Left lobe of liver (tissue), 2 donors: ENCODE results near the gene CD320. TPM values are rescaled to one million over a fixed set of nuclear protein-coding genes. Genes with fewer than 3 reads are reported as not detected.
"Not testable (repeated sequence)": the region's sequence is repeated elsewhere in the genome, so short reads cannot be mapped to it uniquely, and the experiment has no call there.

Experiments used
- ATAC-seq: fragments of 200-7000 bp; cut with Tn5 transposase; one replicate; pipeline ENCODE4 v1.9.1; 2020; ENCODE audit warnings: mild to moderate bottlenecking, moderate library complexity
- DNase-seq: peaks from one replicate; pipeline ENCODE4 v3.0.0-alpha.2; 2020; ENCODE audit warnings: low spot score
- total RNA-seq: library from RNA; stranded (reverse); gene quantifications from one replicate; pipeline ENCODE4 v1.2.1, GENCODE V29; 2021
- donor health status: DM: no; HTN: no; CAD: no; lungs with moderate emphysema.
- donor health status: DM: no; HTN: yes; CAD: no.

The CD320 gene
- total RNA-seq, 1 donor from 2014 or later: 16.3 TPM

DNA sequence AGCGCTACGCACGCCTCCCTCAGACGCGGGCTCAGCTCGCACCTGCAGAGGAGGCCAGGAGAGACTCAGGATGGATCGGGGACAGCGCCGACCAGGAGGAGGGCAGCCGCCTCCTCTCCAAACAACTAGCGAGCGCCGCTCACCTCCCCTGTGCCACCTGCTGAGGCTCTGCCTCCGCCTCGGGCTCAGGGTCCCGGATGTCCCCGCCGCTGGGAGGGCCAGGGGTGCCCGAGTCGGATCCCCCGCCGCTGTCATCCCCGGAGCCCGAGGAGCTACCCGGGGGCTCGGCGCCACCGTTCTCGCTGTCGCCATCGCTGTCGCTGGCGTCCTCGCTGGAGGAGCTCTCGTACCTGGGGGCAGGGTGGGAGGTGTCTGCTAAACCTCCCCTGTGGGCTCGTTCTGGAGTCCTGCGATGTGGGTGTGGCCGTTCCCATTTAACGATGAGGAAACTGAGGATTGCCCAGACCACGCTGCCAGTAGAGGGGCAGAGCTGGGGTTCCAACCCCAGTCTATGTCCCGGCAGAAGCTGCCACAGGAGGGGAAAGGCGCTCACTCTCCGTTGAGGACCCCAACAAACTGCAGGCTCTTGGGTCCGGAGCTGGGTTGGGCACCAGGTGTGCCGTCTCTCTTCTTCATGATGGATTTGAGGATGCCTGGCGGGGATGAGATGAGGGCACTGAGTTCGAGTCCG is 25.8 kb upstream of the CD320 start:
- DNase-seq: no peak
- no peak for ATAC-seq

DNA sequence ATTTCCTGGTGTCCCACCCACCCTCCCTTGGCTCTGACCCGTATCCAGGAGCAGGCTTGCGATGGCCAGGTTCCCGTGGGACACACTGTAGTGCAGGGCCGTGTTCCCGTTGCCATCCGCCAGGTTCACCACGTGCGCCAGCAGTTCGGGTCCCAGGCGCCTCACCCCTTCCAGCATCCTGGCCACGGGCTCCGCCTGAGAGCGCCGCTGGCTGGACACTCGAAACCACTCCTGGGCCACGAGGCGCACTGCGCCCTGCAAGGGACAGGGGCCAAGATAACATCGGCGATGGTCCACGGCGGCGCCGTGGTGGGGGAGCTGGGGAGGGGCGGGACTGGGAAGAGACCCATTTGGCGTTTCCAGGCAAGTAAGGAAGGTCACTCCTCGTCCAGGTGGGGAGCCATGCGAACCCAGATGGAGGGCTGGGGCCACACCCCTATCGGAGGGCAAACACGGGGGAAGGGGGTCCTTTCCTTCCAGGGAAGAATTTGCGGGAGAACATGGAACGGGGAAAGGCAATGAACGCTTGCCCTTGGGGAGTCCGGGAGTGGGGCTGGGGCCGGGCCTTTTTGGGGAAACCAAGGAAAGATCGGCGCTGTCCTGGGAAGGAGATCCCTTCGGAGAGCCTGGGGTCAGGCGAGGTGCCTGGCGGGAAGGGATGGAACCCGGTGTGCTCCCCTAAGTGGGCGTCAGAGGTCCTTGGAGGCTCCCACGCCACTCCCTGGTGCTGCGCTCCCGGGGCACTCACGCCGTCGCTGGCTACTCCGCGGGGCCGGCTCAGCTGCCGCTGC is 25.0 kb upstream of the CD320 start:
- DNase-seq: no peak
- ATAC-seq: no peak

DNA sequence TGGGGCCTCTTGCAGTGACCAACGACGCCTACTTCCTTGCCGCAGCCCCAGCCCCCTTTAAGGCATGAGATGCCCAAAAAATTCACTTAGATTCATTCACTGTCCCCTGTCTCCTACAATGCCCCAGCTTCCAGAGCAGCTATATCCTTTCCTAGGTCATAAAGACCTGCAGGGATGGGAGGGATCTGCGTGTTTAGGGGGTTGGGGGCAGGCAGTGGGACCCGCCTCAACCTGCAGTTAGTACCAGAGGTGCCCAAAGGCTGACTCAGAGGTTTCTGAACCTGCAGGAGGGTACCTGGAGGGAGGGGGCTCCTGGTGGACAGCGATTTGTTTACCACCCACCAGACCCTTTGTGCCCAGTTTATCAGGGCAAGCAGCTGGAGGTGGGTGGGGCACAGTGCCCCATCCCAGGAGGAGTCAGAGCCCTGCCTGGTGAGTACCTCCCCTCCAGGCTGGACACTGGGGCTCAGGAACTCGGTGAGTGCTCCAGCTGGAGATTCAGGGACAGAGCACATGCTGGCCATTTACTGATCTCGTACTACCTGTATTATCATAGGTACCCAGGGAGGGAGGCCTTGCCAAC is 23.2 kb upstream of the CD320 start:
- DNase-seq (no peak), ATAC-seq (no peak)

DNA sequence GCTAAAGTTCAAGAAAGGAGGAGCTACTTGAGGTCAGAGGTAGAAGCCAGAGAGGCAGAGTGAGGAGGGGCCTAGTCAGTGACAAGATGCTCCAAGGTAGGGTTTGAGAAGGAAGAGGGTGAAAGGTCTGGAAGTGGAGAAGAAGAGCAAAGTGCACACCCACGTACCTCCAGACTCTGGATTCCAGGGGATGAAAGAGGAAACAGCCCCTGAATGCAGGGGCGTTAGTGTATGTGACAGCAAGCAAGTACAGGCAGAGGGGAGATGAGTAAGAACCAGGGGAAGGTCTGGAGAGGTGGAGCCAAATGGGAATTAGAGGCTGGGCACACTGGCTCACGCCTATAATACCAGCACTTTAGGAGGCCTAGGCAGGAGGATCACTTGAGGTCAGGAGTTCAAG is 21.8 kb upstream of the CD320 start:
- DNase-seq: no peak
- no peak for ATAC-seq

DNA sequence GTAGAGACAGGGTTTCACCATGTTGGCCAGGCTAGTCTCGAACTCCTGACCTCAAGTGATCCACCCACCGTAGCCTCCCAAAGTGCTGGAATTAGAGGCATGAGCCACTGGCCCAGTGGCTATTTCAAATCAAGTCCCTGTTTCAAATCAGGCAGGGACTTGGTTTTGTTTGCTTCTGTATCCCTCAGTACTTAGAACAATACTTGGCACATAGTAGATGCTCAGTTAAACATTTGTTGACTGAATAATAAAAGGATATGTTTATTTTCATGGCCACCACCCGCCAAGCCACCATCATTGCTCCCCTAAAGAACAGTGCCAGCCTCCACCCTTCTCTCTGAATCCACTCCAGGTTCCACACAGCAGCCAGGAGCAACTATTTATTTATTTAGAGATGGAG is 17.3 kb upstream of the CD320 start:
- ATAC-seq (no peak), DNase-seq (no peak)

DNA sequence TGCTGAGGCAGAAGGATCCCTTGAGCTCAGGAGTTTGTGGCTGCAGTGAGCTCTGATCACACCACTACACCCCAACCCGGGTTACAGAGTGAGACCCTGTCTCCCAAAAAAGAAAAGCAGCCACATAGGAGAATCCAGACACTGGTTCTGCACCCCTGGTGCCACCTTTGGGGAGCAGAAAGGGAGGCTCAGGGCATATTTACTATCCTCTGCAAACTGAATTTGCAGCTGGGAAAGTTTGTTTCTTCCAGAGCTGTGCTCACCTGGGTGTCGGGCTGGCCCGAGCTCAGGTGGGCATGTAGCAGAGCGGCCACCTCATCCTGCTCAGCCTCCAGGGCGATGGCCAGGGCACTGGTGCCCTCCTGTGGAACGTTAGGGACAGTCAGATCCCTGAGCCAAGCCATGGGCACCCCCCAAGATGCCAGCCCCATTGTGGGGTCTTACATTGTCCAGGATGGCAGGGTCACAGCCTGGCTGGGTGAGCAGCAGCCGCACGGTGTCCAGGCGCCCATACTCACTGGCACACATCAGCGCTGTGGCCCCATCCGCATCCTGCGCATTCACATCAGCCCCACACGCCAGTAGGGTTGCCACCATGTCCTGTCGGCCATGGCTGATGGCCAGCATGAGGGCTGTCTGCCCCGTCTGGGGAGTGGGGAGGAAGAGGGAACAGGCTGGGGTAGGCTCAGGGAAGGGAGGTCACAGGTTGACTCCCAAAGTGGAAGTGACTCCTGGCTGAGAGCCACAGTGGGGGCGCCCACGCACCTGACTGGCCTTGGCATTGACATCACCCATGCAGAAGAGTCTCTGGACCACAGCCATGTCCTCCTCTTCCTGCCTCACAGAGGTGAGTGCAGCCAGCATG is 16.3 kb upstream of the CD320 start:
- ATAC-seq: peak; percentile 34

DNA sequence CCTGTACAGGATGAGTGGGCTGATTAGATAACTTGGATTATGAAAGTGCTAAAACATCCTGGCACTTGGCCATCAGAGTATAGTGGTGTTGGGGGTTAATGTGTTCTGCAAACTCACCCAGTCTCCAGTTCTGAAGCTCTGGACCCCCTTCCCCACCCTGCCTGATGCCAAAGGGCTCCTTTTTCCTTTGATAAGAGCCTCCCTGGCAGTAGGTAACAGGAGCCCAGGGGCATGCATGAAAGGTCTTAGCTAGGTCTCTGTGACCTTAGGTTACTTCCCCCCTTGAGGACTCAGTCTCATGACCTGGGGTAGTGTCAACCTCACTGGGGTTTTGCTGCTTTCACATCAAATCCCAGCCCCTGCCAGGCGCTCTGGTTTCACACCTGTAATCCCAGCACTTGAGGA is 15.6 kb upstream of the CD320 start:
- ATAC-seq (no peak), DNase-seq (no peak)

More for the DNA sequence above, 16.3 kb upstream of the CD320 start:
- DNase-seq: peak; percentile 73

DNA sequence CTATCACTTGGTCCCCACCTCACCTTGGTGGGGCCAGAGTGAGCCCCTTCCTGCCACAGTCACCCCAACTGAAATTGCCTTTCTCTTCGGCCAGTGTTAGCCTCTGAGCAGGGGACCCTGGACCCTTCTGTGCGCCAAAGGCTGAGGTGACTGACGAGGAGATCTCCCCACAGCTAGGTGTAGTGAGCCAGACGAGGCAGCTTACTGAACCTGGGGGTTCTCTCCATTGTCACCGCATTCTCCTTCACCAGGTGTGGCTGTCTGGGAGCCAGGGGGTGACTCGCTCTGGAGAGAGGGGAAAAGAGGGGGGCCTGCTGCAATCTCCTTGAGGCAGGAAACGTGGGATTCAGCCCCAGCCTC is 14.5 kb upstream of the CD320 start:
- DNase-seq (no peak), ATAC-seq (no peak)

DNA sequence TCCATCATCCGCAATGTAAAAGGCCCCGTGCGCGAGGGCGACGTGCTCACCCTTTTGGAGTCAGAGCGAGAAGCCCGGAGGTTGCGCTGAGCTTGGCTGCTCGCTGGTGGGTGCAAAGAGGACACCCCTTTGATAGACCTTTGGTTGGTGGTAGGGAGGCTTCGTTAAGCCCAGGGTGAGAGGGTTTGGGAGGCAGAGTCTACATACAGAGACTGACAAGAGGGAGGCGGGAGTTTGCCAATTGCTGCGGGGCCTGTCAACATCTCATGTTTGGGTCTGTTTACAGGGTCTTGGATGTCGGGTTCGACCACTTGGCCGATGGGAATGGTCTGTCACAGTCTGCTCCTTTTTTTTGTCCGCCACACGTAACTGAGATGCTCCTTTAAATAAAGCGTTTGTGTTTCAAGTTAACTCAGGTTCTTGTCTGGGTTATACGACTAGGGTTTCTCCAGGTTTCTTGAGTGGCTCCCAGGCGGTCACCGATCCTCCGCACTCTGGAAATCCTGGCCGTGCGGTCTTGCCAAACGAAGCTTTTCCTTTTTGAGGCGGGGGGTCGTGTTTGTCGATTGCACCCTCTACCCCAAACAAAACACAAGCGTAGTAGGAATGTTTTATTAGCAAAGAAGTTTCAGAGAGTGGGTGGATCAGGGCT is 14.0 kb upstream of the CD320 start:
- ATAC-seq: no peak
- DNase-seq: no peak

DNA sequence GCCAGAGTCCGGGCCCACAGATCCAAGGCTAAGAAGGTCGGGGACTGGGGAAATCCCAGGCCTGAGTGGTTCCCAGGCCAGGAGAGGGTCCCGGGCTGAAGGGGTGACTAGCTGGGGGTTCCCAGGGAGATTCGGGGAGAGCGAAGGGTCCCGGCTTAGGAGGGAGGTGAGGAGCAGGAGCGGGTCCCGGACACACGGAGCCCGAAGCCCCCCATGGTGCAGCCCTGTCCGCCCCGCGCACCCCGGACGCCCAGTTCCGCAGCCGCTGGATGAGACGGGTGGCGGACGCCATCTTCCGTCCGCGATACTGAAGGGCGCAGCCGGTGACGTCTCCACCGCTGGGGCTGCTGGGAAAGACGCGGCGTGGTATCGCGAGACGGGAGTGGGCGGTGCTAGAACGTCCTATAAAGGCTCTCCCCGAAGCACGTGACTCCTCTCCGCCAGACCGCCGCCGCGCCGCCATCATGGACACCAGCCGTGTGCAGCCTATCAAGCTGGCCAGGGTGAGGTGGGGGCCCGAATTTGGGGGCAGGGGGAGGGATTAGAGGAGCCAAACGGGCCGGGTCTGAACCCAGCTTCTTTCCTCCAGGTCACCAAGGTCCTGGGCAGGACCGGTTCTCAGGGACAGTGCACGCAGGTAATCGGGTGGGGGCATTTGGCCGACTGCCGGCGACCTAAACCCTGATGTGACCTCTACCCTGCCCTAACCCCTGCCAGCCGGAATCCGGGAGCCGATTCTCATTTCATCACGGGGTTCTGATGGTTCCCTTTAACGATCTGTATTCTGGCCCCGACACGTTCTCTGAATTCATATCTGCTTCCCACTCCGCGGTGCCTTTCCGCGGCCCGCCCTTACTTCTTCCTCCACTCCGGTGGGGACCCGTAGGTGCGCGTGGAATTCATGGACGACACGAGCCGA is 13.2 kb upstream of the CD320 start, which contains the start of the genes NDUFA7 and RPS28:
Gene NDUFA7, minus strand, starts transcription at position 309 of the 919 bp plus-strand sequence. Its CDS starts 17 bp downstream, at position 292.
Gene RPS28, plus strand, starts transcription at position 430 of the 919 bp plus-strand sequence. Its CDS starts 35 bp downstream, at position 465.
- peak; percentile 90 for ATAC-seq
- peak; percentile 98 for DNase-seq

DNA sequence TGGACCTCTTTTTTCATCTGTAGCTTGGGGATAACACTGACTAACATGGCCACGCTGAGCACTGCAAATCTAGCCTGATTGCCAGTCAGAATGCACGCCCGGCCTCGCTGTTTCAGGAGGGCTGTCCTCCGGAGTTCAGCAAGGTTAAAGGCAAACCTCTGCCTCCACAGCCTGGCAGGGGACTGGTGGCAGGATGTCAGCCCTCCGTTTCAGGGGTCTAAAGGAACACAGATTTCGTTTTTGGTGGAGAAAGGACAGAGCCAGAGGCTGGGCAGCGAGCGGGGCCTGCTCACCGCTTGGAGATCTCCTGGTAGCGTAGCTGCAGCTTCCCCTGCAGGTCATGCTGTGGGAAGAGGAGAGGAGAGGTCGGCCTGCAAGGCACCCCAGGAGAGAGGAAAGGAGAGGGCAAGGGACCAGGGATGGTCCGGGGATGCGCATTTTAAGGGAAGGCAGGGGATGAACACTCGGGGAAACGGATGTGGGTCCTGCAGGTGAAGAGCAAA is 12.5 kb upstream of the CD320 start:
- DNase-seq: no peak
- ATAC-seq: peak; percentile 17

DNA sequence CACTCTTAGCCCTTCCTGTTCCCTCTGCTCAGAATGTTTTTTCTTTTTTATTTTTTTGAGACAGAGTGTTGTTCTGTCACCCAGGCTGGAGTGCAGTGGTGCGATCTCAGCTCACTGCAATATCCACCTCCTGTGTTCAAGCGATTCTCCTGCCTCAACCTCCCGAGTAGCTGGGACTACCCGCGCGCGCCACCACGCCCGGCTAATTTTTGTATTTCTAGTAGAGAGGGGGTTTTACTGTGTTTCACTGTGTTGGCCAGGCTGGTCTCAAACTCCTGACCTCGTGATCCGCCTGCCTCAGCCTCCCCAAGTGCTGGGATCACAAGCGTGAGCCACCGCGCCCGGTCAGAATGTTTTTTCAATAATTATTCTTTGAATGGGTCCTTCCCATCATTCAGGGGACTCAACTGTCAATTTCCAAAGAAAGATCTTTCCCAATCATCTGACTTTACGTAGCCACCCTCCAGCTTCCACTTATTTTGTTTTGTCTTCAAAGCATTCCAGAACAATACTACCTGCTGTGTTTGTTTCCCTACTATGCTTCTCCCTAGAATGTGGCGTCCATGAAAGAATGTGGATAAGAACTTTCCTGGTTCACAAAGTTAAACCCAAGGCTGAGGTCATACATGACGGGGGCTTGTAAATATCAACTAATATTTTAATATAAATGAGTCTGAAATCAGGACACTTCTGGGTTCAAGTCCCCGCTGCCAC is 11.8 kb upstream of the CD320 start:
- DNase-seq (no peak), ATAC-seq (no peak)

DNA sequence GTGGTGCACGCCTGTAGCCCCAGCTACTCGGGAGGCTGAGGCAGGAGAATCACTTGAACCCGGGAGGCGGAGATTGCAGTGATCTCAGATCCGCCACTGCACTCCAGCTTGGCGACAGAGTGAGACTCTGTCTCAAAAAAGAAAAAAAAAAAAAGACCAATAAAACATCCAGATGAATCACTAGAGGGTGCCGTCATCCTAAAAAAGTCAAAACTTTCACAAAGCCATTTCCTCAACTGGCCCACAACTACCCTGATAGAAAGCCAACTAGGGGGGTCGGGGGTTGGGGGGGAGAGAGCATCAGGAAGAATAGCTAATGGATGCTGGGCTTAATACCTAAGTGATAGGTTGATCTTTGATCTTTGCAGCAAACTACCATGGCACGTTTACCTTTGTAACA is 10.7 kb upstream of the CD320 start:
- ATAC-seq, DNase-seq: not testable (repeated sequence)

DNA sequence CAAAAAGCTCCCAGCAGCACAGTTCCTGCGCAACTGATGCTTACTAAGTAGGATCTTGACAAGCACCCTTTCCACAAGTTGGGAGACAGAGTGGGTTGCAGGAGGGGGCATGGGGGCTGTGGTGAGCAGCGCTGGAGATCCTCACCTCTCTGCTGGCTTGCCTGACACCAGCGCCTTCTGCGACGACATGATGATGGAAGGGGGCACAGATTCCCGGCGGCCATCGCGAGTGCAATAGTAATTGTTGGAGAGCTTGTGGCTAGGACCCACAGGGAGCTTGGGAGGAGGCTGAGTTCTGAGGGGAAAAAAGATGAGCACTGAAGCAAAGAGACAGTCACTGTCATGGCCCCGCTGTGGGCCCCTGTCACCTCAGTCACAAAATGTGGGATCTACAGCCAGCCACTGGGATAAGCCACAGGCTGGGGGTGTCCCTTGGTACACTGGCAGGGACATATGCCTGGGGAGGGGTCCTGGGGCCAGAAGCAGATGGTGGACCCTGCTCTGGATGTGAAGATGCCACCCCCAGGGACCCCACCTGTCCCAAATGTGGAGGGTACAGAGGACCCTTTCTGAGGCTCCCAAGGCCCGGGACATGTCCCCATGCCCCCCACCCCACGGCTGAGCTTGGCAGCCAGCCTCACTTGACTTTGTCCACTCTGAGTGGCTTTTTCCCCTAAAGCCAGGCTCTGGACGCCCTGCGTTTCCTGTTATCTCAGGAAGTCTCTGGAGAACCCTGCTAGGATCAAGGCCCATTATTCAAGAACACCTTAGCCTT is 8.4 kb upstream of the CD320 start:
- ATAC-seq (no peak), DNase-seq (no peak)

DNA sequence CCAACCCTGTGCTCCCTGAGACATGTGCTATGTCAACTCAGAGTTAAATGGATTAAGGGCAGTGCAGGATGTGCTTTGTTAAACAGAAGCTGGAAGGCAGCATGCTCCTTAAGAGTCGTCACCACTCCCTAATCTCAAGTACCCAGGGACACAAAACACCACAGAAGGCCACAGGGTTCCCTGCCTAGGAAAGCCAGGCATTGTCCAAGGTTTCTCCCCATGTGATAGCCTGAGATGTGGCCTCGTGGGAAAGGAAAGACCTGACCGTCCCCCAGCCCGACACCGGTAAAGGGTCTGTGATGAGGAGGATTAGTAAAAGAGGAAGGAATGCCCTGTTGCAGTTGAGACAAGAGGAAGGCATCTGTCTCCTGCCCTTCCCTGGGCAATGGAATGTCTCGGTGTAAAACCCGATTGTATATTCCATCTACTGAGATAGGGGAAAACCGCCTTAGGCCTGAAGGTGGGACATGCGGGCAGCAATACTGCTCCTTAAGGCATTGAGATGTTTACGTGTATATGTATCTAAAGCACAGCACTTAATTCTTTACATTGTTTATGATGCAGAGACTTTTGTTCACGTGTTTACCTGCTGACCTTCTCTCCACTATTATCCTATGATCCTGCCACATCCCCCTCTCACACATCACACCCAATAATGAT is 7.0 kb upstream of the CD320 start:
- not testable (repeated sequence) for DNase-seq

DNA sequence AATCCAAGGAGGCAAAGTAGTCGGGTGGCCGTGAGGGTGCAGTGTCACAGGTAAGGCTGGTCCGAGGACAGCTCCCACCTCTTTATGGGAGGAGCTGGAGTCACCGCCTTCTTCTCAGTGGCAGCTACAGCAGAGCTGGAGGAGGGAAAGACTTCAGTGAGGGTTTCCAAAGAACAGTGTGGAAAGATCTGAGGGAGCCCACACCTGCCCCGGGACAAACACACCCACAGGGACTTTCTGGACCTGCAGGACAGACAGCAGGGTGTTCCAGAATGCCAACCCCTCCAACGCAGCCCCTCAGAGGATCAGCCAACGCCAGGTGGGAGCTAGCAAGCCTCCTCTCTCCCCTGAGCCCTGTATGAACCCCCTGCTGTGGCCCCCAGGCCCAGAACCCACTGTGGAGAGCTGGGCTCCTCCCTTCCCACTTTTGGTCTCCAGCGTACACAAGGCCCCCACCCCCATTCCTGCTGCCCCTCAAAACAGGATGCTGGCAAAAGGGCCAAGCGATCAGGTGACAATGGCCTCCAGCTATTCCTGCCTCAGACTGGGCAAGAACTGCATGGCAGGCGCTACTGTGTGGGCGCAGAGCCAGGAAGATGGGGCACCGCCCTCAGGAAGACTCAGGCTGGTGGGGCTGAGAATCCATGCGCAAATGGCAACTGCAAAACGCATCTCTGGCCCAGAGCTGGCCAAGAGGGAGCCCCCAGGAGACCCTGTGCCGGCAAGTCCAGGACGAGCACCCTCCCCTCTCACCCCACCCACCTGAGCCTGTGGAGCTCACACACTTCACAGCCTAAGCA is 3.5 kb upstream of the CD320 start:
- peak; percentile 49 for DNase-seq
- no peak for ATAC-seq

More for the DNA sequence above, 7.0 kb upstream of the CD320 start:
- not testable (repeated sequence) for ATAC-seq
